KOPT-K1 (cell line): ENCODE data around the gene NXPE3.

Experiments used
- H3K27ac ChIP-seq: fragments of 200-600 bp; sonication (generic); 2 replicates; pipeline ENCODE4 v1.5.1; 2016; ENCODE audit warnings: antibody characterized with exemption, mild to moderate bottlenecking, low read depth, low read length; ENCODE audit not compliant: poor library complexity, severe bottlenecking
- H3K36me3 ChIP-seq: fragments of 200-600 bp; sonication (generic); 2 replicates; pipeline ENCODE4 v1.5.1; 2017; ENCODE audit warnings: antibody characterized with exemption, mild to moderate bottlenecking, low read length, moderate library complexity; ENCODE audit not compliant: insufficient read depth
- H3K9me3 ChIP-seq: fragments of 200-600 bp; sonication (generic); 2 replicates; pipeline ENCODE4 v1.5.1; 2017; ENCODE audit warnings: antibody characterized with exemption, low read length, mild to moderate bottlenecking; ENCODE audit not compliant: insufficient read depth, poor library complexity, severe bottlenecking

The NXPE3 gene

DNA sequence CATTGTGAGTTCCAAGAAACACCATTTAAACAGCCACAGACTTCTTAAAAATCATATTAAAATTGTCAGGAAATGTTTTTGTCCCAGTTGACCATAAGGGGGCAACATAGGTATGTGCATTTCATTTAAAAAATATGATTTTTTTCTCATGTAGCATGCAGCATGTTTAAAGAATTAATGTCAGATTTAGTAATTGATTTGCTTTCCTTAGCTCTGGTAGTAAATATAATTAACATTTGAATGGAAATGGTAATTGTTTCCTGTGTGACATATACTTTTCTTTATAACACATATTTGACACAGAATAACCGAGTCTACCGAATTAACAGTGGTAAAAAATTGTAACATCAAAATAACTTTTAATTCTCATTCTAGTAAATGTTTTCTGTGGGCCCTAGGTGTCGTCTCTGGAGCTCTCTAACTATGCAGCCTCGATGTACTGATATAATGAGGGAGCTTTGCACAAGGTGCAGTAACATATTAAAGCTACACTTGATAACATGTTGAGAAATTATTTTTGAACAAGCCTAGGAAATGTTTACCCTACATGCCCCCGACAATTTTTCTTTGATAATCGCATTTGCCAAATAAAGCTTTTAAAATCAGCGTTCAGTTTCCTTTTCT is 34.9 kb downstream of the NXPE3 start:
- Histone ChIP-seq H3K9me3 (no peaks in the 10 kb centered on the region), H3K27ac (no peak overlapping the region), H3K36me3 (peaks cover 20% of the 10 kb centered on the region)

- Histone ChIP-seq H3K9me3 (no peaks in the 10 kb centered on the region), H3K27ac (no peak overlapping the region), H3K36me3 (peaks cover 28% of the 10 kb centered on the region)
These were observed 35.8 kb downstream of the NXPE3 start for GRCh38 chr3:101814835-101815234.

DNA sequence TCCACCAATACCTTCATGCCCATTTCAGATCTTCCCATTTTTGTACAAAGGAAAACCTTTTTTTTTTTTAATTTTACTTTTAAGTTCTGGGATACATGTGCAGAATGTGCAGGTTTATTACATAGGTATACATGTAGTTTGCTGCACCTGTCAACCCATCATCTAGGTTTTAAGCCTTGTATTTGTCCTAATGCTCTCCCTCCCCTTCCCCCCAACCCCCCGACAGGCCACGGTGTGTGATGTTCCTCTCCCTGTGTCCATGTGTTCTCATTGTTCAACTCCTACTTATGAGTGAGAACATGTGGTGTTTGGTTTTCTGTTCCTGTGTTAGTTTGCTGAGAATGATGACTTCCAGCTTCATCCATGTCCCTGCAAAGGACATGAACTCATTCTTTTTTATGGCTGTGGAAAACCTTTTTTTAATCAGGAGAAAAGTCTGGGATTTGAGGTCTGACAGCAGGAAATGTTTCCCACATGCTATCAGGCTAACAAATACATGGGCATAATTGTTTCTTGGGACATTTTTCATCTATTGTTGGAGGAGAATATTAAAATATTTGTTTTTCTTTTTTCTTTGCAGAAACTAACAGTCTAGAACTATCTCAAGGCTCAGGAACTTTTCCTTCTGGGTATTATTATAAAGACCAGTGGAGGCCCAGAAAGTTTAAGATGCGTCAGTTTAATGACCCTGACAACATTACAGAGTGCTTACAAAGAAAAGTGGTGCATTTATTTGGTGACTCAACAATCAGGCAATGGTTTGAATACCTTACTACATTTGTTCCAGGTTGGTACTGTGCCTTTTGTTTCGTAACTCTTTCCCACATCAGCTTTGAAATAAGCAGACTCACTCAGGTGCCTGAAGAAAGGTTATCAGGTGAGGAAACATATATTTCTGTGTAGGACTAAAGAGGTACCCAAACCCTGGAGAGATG is 37.5 kb downstream of the NXPE3 start:
- Histone ChIP-seq H3K36me3 (peaks cover 39% of the 10 kb centered on the region), H3K27ac (no peak overlapping the region), H3K9me3 (no peaks in the 10 kb centered on the region)

GRCh38 chr3:101817992-101818391 is 39.0 kb downstream of the NXPE3 start:
- Histone ChIP-seq H3K36me3 (peaks cover 48% of the 10 kb centered on the region), H3K27ac (no peak overlapping the region)

DNA sequence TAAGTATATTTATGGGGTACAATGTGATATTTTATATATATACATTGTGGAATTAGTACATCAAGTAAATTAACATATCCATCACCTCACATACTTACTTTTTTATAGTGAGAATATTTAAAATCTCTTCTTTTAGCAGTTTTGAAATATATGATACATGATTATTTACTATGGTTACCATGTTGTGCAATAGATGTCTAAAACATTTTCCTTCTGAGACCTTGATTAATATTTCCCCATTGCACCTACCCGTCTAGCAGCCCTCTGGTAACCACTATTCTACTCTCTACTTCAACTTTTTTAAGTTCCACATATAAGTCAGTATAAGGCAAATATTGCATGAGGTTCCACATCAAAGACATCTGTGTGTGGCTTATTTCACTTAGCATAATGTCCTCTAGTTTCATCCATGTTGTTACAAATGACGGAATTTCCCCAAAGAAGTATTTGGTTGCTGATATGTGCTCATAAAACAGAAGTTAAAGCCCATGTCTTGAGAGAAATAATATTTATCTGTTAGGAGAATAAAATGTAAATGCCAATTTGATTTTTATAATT is 40.7 kb downstream of the NXPE3 start:
- Histone ChIP-seq H3K9me3 (no peaks in the 10 kb centered on the region), H3K36me3 (peaks cover 53% of the 10 kb centered on the region), H3K27ac (no peak overlapping the region)

More at GRCh38 chr3:101817992-101818391, 39.0 kb downstream of the NXPE3 start:
- H3K9me3 ChIP-seq: no peaks in the 10 kb centered on the region

DNA sequence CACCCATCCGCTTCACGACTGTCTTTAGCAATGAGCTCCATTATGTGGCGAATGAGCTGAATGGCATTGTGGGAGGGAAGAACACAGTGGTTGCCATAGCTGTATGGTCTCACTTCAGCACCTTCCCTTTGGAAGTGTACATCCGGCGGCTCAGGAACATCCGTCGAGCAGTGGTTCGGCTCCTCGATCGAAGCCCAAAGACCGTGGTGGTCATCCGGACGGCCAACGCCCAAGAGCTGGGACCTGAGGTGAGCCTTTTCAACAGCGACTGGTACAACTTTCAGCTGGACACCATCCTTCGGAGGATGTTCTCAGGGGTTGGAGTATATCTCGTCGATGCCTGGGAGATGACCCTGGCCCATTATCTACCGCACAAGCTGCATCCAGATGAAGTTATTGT is 42.5 kb downstream of the NXPE3 start:
- H3K9me3 ChIP-seq: no peaks in the 10 kb centered on the region
- peaks cover 58% of the 10 kb centered on the region for H3K36me3 ChIP-seq
- H3K27ac ChIP-seq: no peak overlapping the region

DNA sequence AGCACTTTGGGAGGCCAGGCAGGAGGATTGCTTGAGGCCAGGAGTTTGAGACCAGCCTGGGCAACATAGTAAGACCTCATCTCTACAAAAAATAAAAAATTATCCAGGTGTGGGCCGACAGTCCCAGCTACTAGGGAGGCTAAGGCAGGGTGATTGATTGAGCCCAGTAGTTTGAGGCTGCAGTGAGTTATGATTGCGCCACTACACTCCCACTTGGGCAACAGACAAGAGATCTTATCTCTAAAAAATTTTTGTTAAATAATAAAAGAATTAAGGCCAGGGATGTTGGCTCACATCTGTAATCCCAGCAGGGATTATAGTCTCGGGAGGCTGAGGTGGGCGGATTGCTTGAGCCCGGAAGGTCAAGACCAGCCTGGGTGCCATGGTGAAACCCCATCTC is 44.5 kb downstream of the NXPE3 start:
- H3K27ac ChIP-seq: no peak overlapping the region
- H3K9me3 ChIP-seq: no peaks in the 10 kb centered on the region
- H3K36me3 ChIP-seq: peaks cover 40% of the 10 kb centered on the region

- H3K27ac ChIP-seq: no peak overlapping the region
- peaks cover 32% of the 10 kb centered on the region for H3K36me3 ChIP-seq
These were observed 45.7 kb downstream of the NXPE3 start for GRCh38 chr3:101824702-101825101.

DNA sequence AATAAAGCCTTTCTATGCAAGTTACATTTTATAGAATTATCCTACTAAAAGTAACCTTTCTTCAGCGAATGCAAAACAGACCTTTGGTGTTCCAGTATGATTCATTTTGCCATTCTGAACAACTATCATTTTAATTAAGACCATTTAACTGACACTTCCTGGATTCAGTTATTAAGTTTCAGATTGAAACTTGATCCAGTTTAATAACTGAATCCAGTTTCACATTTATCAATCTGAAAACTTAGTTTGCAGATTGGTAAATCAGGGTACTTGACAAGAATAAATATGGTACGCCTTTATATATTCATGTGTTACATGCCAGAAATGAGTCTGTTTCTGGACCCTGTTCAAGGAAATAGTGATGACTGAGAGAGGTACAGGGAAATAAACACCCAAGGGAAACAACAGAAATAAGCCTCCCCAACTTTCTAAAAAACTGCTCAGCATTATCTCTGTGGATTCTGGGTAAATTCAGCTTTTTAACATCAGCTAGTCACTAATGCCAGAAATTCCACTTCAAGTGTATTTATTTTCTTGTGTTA is 47.0 kb downstream of the NXPE3 start:
- H3K36me3 ChIP-seq: peaks cover 22% of the 10 kb centered on the region
- H3K9me3 ChIP-seq: no peaks in the 10 kb centered on the region
- no peak overlapping the region for H3K27ac ChIP-seq

More at GRCh38 chr3:101824702-101825101, 45.7 kb downstream of the NXPE3 start:
- H3K9me3 ChIP-seq: no peaks in the 10 kb centered on the region

DNA sequence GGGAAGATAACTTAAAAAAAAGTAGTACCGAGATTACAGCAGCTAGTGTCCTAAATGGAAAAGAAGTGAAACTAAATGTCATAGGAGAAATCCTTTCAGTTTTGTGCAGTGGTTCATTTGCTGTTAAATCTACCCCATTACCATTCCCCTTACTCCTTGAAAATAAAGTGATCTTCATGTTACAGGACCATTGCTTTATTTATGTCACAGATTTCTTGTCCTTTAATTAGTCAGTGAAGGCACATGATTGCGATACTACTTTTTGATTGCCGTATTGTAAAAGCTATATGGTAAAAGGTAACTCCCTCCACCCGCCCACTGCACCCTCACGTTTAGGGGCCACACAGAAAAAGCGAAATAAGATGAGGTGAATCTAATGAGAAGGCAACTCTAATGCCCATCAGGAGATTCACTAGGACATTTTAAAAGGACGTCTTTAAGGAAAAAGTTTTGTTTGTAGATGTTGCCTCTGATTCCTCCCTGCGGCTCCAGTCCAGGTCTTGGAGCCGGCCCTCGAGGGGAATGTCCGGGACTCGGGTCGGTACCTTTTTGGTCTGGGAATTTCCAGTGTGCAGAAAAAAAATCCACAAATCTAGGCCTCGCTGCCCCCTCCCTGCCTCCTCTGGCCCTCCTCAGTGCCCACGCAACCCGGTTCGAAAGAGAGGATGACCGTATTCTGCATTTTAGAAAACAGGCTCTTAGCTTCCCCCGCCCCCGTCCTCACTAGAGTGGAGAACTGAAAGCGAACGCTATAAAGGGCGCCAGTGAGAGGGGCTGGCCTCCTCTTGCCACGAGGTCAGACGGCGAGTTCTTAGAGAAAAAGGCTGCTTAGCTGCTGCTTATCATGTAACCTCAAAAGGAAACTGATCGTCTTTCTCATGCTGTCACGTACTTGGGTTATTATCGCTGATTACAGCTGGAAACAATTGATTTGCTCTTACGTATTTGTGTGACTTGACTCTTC is 48.5 kb downstream of the NXPE3 start:
- H3K9me3 ChIP-seq: no peaks in the 10 kb centered on the region
- H3K36me3 ChIP-seq: 0 out of 2 replicates have a peak, but pooled peaks cover 10% of the 10 kb centered on the region
- H3K27ac ChIP-seq: no peak overlapping the region

DNA sequence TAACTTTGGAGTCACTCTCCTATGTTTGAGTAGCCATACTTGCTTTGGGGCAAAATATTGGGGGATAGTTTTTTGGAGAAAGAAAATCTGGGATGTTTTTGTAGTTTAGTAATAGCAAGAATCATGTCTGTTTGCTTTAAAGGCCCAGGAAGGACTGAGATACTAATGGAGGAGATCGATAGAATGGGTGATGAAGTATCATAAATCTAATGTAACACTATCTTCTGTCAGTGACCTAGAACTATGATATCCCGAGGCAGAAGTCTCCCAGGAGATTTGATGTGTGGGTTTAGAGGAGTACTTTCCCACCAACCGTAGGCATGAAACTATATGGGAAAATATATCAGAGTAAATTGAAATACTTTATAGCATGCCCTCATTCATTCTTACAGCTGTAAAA is 49.3 kb downstream of the NXPE3 start:
- Histone ChIP-seq H3K36me3 (0 out of 2 replicates have a peak, but pooled peaks cover 10% of the 10 kb centered on the region), H3K9me3 (no peaks in the 10 kb centered on the region), H3K27ac (no peak overlapping the region)

DNA sequence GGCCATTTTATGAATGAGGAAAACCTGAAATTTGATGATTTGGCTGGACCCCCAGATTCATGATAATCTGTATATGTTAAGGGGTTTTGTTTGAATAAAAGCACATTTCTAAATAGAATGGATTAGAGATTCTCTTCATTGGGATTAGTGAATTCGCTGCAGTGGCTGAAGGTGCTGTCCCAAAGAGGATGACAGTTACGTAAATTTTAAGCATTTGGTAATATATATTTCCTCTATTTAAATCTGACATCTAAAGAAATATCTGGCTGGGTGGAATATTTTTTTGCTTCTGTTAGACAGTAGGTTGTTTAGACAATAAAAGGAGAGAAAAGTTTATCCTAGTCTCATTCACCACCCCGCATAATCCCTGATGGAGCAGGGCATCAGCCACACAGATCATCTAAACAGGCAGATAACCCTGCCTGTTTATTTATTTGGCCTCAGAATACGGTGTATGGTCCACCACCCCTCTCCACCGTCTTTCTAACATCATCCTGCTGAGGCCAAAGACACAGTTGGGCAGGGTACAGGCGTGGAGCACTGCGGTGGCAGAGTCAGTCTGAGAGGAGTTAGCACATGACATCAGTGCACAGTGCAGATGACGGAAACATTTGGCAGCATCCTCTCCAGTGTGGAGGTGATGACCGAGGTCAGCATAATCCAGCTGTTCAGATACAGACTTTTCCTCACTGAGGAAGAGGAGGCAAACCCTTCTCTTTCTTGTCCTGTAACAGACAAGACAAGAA is 49.9 kb downstream of the NXPE3 start:
- H3K9me3 ChIP-seq: no peaks in the 10 kb centered on the region
- no peak overlapping the region for H3K27ac ChIP-seq
- 0 out of 2 replicates have a peak, but pooled peaks cover 10% of the 10 kb centered on the region for H3K36me3 ChIP-seq

DNA sequence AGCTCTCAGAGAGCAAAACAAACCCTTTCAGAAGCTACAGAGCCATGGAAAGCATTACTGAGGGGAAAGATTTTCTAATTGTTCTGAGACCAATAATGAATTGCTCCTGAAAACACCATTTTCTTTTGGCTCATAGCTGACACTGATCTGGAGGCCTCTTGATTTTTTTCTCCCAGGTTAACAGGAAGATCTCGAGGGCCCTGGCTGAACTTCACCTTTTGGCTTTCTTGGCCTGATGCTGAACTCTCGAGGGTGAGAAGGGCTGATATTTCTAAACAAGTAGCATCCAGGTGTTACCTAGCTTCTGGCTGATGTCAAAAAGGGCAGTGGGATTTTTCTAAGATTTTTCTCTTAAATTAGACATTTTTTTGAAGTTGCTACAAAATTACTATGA is 50.4 kb downstream of the NXPE3 start:
- Histone ChIP-seq H3K9me3 (no peaks in the 10 kb centered on the region), H3K27ac (no peak overlapping the region), H3K36me3 (0 out of 2 replicates have a peak, but pooled peaks cover 8% of the 10 kb centered on the region)

DNA sequence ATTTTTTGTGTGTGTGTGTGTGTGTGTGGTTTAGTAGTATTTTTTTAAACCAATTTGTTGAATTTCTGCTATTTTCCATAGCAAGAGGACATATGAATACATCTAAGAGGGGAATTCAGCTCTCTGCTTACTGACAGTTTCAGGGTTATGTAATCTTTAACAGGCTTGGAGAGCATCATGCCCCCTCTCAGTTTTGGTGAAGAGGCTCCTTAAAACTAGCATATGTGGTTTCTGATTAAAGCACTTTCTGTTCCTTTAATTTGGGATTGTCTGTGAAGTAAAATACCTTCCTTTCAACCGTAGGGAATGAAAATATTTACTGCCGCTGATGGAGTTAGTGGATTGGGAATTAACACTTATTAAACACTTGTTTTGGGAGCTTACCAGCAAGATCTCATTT is 50.9 kb downstream of the NXPE3 start:
- no peak overlapping the region for H3K27ac ChIP-seq
- H3K36me3 ChIP-seq: 0 out of 2 replicates have a peak, but pooled peaks cover 4% of the 10 kb centered on the region
- H3K9me3 ChIP-seq: no peaks in the 10 kb centered on the region
